Mesendoderm (in vitro differentiated cells): Measurements from ENCODE around the gene OPCML.
A peak's percentile ranks its signal among the peaks of the same experiment; 100 is the strongest.

Experiments
- DNase-seq: peaks from one replicate; pipeline ENCODE4 v3.0.0; 2013
- H2AK5ac ChIP-seq: 2 replicates; pipeline ENCODE4 v1.6.1; 2013; ENCODE audit warnings: low read length, inconsistent platforms
- H2BK120ac ChIP-seq: 2 replicates; pipeline ENCODE4 v1.6.1; 2013; ENCODE audit warnings: low read depth, mild to moderate bottlenecking, low read length, moderate library complexity, mixed read lengths
- H2BK15ac ChIP-seq: replicated peaks from 2 replicates; pipeline ENCODE4 v1.6.1; 2013; ENCODE audit warnings: low read depth, mild to moderate bottlenecking, moderate library complexity
- H2BK5ac ChIP-seq: 2 replicates; pipeline ENCODE4 v1.6.1; 2013; ENCODE audit warnings: low read length, inconsistent platforms
- H3K18ac ChIP-seq: 2 replicates; pipeline ENCODE4 v1.6.1; 2013; ENCODE audit warnings: mild to moderate bottlenecking, low read length, mixed read lengths
- H3K23ac ChIP-seq: one replicate; pipeline ENCODE4 v1.6.1; 2013; ENCODE audit warnings: low read length
- H3K27ac ChIP-seq: 2 replicates; pipeline ENCODE4 v1.5.1; 2013; ENCODE audit warnings: low read depth, mild to moderate bottlenecking, inconsistent platforms, low read length, moderate library complexity
- H3K27me3 ChIP-seq: 2 replicates; pipeline ENCODE4 v1.6.1; 2013; ENCODE audit warnings: low read length, control low read depth, mild to moderate bottlenecking, inconsistent platforms; ENCODE audit not compliant: insufficient read depth, poor library complexity
- H3K36me3 ChIP-seq: 2 replicates; pipeline ENCODE4 v1.6.1; 2013; ENCODE audit warnings: low read length, inconsistent platforms; ENCODE audit not compliant: control insufficient read depth, insufficient read depth
- H3K4ac ChIP-seq: one replicate; pipeline ENCODE4 v1.6.1; 2013; ENCODE audit warnings: low read depth, mild to moderate bottlenecking, low read length, moderate library complexity
- H3K4me1 ChIP-seq: 2 replicates; pipeline ENCODE4 v1.6.1; 2013; ENCODE audit warnings: low read depth, low read length, inconsistent platforms; ENCODE audit not compliant: control insufficient read depth
- H3K4me2 ChIP-seq: 2 replicates; pipeline ENCODE4 v1.6.1; 2013; ENCODE audit warnings: low read length
- H3K4me3 ChIP-seq: 2 replicates; pipeline ENCODE4 v1.5.1; 2013; ENCODE audit warnings: mild to moderate bottlenecking, low read length
- H3K56ac ChIP-seq: one replicate; pipeline ENCODE4 v1.6.1; 2013; ENCODE audit warnings: low read length
- H3K79me1 ChIP-seq: 2 replicates; pipeline ENCODE4 v1.6.1; 2013; ENCODE audit warnings: low read length, inconsistent platforms
- H3K79me2 ChIP-seq: 2 replicates; pipeline ENCODE4 v1.6.1; 2013; ENCODE audit warnings: mild to moderate bottlenecking, low read length; ENCODE audit not compliant: control insufficient read depth, insufficient read depth
- H3K9ac ChIP-seq: 2 replicates; pipeline ENCODE4 v1.6.1; 2013; ENCODE audit warnings: low read length, inconsistent platforms
- H4K5ac ChIP-seq: one replicate; pipeline ENCODE4 v1.6.1; 2013; ENCODE audit warnings: low read length
- H4K8ac ChIP-seq: one replicate; pipeline ENCODE4 v1.6.1; 2013; ENCODE audit warnings: low read depth, mild to moderate bottlenecking, control low read depth, low read length, moderate library complexity
- WGBS: extraction: QIAGEN DNeasy Blood & Tissue Kit; methylation state at CpG from one replicate; pipeline ENCODE4 v1.1.7; 2013; ENCODE audit warnings: low lambda C conversion rate, missing lambda C conversion rate; ENCODE audit not compliant: insufficient coverage; ENCODE audit errors: extremely low coverage; 5-methylcytosine and 5-hydroxymethylcytosine counted together

The OPCML gene

DNA sequence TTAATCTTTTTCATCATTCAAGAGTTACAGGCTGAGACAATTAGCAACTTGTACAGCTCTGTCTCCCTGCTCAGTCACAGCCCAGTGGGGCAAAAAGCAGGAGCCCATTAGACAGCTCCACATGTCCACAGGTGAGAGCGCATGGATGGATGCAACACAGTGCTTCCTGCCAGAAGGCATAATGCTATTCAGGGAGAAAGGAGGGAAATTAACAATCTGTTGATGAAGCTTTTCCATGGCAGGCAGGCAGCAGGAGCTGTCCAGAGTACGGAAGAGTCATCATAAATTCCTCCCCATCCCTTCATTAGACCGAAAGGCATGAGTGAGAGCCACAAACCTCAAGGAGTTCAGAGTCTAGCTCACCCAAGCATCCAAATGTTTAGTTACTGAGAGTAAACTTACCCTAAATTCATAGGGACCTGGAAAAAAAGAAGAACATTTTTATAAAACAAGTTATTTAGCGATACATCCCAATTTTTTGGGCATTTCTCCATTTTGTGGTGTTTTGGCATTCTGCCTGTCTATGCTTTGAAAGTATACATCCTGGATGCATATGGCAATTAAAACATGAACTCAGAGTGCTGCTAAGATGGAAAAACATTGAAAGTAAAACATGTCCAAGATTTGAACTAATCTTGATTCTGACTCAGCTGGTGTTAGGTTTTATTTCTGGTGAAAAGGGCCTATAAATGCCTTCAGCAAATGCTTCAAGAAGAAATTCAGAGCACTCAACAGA is 428.1 kb downstream of the OPCML start:
- no peak overlapping the region for H3K27ac ChIP-seq
- H3K4me1 ChIP-seq = no peaks in the 10 kb centered on the region
- no peak overlapping the region for H3K4me2 ChIP-seq
- no peaks in the 10 kb centered on the region for H3K36me3 ChIP-seq
- H3K4me3 ChIP-seq = no peak overlapping the region
- H3K18ac ChIP-seq = no peak overlapping the region
- H3K4ac ChIP-seq = no peak overlapping the region
- no peak overlapping the region for H3K56ac ChIP-seq
- H2BK15ac ChIP-seq = no peak overlapping the region
- no peaks in the 10 kb centered on the region for H3K27me3 ChIP-seq
- H4K8ac ChIP-seq = no peak overlapping the region
- no peaks in the 10 kb centered on the region for H3K79me2 ChIP-seq
- H2BK5ac ChIP-seq = no peak overlapping the region
- H3K79me1 ChIP-seq = no peaks in the 10 kb centered on the region
- no peak overlapping the region for H2AK5ac ChIP-seq
- H4K5ac ChIP-seq = no peak overlapping the region
- no peak for DNase-seq
- H3K23ac ChIP-seq = no peak overlapping the region
- no peak overlapping the region for H3K9ac ChIP-seq
- H2BK120ac ChIP-seq = no peak overlapping the region
- WGBS = no CpG with 5 or more reads among the region's 4 CpGs

DNA sequence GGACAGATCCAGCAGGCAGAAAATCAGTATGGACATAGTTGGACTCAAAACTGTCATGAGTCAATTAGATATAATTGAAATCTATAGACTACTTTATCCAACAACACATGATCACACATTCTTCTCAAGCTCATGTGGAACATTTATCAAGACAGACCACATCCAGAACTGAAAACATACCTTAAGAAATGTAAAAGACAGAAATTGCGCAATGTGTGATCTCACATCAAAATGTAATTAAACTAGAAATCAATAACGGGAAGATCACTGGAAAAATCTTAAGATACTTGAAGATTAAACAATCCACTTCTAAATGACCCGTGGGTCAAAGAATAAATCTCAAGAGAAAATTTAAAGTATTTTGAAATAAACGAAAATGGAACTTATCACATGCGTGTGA is 435.3 kb downstream of the OPCML start:
- no peaks in the 10 kb centered on the region for H3K36me3 ChIP-seq
- no peak overlapping the region for H3K4me2 ChIP-seq
- H2AK5ac ChIP-seq = no peak overlapping the region
- no peak overlapping the region for H3K4ac ChIP-seq
- H3K4me3 ChIP-seq = no peak overlapping the region
- H2BK120ac ChIP-seq = no peak overlapping the region
- DNase-seq = no peak
- no peak overlapping the region for H3K27ac ChIP-seq
- H3K56ac ChIP-seq = no peak overlapping the region
- 100% methylated on average over 2 of the region's 5 CpGs for WGBS
- no peak overlapping the region for H4K5ac ChIP-seq
- H3K79me1 ChIP-seq = no peaks in the 10 kb centered on the region
- H2BK15ac ChIP-seq = no peak overlapping the region
- H4K8ac ChIP-seq = no peak overlapping the region
- no peak overlapping the region for H3K23ac ChIP-seq
- H3K27me3 ChIP-seq = no peaks in the 10 kb centered on the region
- no peak overlapping the region for H3K9ac ChIP-seq
- no peaks in the 10 kb centered on the region for H3K4me1 ChIP-seq
- no peak overlapping the region for H3K18ac ChIP-seq
- H2BK5ac ChIP-seq = no peak overlapping the region
- H3K79me2 ChIP-seq = no peaks in the 10 kb centered on the region

DNA sequence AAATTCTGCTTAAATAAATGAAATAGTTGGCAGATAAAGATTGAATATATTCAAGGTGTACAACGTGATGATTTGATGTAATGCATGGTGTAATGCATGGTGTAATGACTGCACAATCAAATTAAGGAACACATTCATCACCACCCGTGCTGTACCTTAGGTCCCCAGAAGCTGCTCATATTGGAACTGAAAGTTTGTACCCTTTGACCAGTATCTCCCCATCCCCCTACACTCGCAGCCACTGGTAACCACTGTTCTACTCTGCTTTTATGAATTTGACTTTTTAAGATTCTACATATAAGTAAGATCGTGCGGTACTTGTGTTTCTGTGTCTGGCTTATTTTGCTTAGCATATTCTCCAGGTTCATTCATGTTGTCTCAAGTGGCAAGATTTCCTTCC is 445.8 kb downstream of the OPCML start:
- DNase-seq = no peak
- Histone ChIP-seq H3K9ac (no peak overlapping the region), H2BK120ac (no peak overlapping the region), H3K56ac (no peak overlapping the region), H3K4me3 (no peak overlapping the region), H3K79me2 (no peaks in the 10 kb centered on the region), H3K36me3 (no peaks in the 10 kb centered on the region), H3K27me3 (no peaks in the 10 kb centered on the region), H4K5ac (no peak overlapping the region), H3K4me2 (no peak overlapping the region), H3K4me1 (no peaks in the 10 kb centered on the region), H2BK5ac (no peak overlapping the region), H3K23ac (no peak overlapping the region), H2BK15ac (no peak overlapping the region), H3K79me1 (no peaks in the 10 kb centered on the region), H3K4ac (no peak overlapping the region), H3K18ac (no peak overlapping the region), H3K27ac (no peak overlapping the region), H4K8ac (no peak overlapping the region), H2AK5ac (no peak overlapping the region)
- WGBS = no CpG with 5 or more reads among the region's 5 CpGs

DNA sequence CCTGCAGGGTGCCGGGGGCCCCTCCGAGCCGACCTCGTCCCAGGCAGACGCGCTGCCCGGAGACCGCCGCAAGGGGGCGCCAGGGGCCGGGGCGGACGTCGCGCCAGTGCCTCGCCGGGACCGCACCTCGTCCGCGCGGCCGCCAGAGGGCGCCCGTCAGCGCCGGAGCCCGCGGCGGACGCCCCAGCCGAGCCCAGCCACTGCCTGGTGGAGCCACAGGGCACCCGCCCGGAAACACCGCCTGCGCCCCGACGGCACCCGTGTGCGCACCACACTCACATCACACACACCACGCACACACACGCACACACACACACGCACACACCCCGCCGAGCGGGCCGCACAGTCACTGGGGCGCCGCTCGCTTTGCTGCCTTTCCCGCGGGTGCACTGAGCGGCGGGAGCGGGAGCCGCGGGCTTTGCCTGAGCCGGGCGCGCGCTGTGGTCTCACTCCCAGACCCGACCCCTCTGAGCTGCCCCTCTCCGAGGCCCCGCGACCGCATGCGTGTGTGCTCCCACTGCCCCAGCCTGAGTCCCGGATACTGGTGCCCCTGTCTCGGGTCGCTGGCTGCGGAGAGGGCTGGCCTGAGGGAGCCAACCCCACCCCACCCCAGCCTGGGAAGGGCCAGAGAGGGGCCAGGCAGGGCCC is 449.3 kb downstream of the OPCML start:
- H4K5ac ChIP-seq = no peak overlapping the region
- H3K9ac ChIP-seq = peak overlapping the region; percentile 78
- no peaks in the 10 kb centered on the region for H3K79me1 ChIP-seq
- no CpG with 5 or more reads among the region's 71 CpGs for WGBS
- H3K4me2 ChIP-seq = peak overlapping the region; percentile 75
- H2BK120ac ChIP-seq = peak overlapping the region; percentile 98
- H3K79me2 ChIP-seq = no peaks in the 10 kb centered on the region
- peak overlapping the region; percentile 50 for H3K23ac ChIP-seq
- peak overlapping the region; percentile 41 for H3K4me3 ChIP-seq
- H3K4ac ChIP-seq = peak overlapping the region; percentile 60
- no peaks in the 10 kb centered on the region for H3K4me1 ChIP-seq
- no peak overlapping the region for H3K27ac ChIP-seq
- H4K8ac ChIP-seq = no peak overlapping the region
- no peak overlapping the region for H2BK15ac ChIP-seq
- H2AK5ac ChIP-seq = no peak overlapping the region
- H3K27me3 ChIP-seq = no peaks in the 10 kb centered on the region
- H2BK5ac ChIP-seq = no peak overlapping the region
- no peaks in the 10 kb centered on the region for H3K36me3 ChIP-seq
- peak overlapping the region; percentile 99 for H3K18ac ChIP-seq
- H3K56ac ChIP-seq = peak overlapping the region; percentile 96
- DNase-seq = peak; percentile 74

DNA sequence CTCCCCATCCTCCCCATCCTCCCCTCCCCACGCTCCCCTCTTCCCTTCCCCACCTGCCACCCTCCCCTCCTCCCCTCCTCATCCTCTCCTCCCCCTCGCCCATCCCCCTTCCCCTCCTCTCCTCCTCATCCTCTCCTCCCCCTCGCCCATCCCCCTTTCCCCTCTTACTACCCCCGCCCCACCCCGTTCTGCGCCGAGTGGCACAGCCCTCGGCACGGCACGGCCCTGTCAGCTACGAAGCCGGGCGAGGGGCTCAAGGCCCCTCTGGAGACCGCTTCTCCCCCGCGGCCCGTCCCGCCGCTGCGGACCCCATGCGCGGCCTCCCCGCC is 449.9 kb downstream of the OPCML start:
- peak overlapping the region; percentile 99 for H3K18ac ChIP-seq
- H3K56ac ChIP-seq = peak overlapping the region; percentile 76
- peak overlapping the region; percentile 60 for H3K4ac ChIP-seq
- no peak overlapping the region for H3K4me2 ChIP-seq
- H4K5ac ChIP-seq = no peak overlapping the region
- H2BK15ac ChIP-seq = no peak overlapping the region
- H2AK5ac ChIP-seq = no peak overlapping the region
- WGBS = no CpG with 5 or more reads among the region's 23 CpGs
- no peak overlapping the region for H4K8ac ChIP-seq
- H3K23ac ChIP-seq = no peak overlapping the region
- peak; percentile 54 for DNase-seq
- no peak overlapping the region for H3K4me3 ChIP-seq
- no peak overlapping the region for H3K27ac ChIP-seq
- H3K79me2 ChIP-seq = no peaks in the 10 kb centered on the region
- no peaks in the 10 kb centered on the region for H3K79me1 ChIP-seq
- peak overlapping the region; percentile 98 for H2BK120ac ChIP-seq
- H3K9ac ChIP-seq = peak overlapping the region; percentile 54
- no peaks in the 10 kb centered on the region for H3K4me1 ChIP-seq
- no peaks in the 10 kb centered on the region for H3K36me3 ChIP-seq
- H2BK5ac ChIP-seq = no peak overlapping the region
- H3K27me3 ChIP-seq = no peaks in the 10 kb centered on the region
